Measurements from ENCODE around the gene ELF1. TPM values are rescaled to one million over a fixed set of nuclear protein-coding genes. Genes with fewer than 3 reads are reported as not detected.

Gene ELF1
- total RNA-seq (2014; rRNA removed; shearing (Covaris generic)): 8.6 and 9.4 TPM in 2 replicates

- DNase-seq (ENCODE audit: low read depth in 1 of 2, low spot score in 2 of 2): peak in 1 of 2 experiments; percentile 63
- no peaks in the 10 kb centered on the region for H3K36me3 ChIP-seq
- H3K27ac ChIP-seq: peak within 1 kb of the TSS; percentile 80
- H3K4me3 ChIP-seq: peak within 1 kb of the TSS; percentile 33
- H3K4me1 ChIP-seq (replicated peaks): peaks cover 10% of the 10 kb centered on the region; the same call in 1 of the 2 replicates
- H3K9me3 ChIP-seq (replicated peaks): no peaks in the 10 kb centered on the region
- no peaks in the 10 kb centered on the region for H3K27me3 ChIP-seq (replicated peaks)
Measured at GRCh38 chr13:41019011-41019487, at the start of gene ELF1. Gene ELF1 (minus strand): TSS chr13:41019316. CDS start chr13:40982054, 37,262 bp downstream.

GRCh38 chr13:41065078-41065477 is 46.0 kb upstream of the ELF1 start:
- H3K27ac ChIP-seq: peak overlapping the region; percentile 51
- no peaks in the 10 kb centered on the region for H3K9me3 ChIP-seq (replicated peaks)
- H3K4me1 ChIP-seq (replicated peaks): peaks cover 28% of the 10 kb centered on the region
- no peaks in the 10 kb centered on the region for H3K27me3 ChIP-seq (replicated peaks)
- H3K36me3 ChIP-seq: peaks cover 50% of the 10 kb centered on the region
- peak in 1 of 2 experiments; percentile 36 for DNase-seq (ENCODE audit: low read depth in 1 of 2, low spot score in 2 of 2)
- H3K4me3 ChIP-seq: no peak overlapping the region

DNA sequence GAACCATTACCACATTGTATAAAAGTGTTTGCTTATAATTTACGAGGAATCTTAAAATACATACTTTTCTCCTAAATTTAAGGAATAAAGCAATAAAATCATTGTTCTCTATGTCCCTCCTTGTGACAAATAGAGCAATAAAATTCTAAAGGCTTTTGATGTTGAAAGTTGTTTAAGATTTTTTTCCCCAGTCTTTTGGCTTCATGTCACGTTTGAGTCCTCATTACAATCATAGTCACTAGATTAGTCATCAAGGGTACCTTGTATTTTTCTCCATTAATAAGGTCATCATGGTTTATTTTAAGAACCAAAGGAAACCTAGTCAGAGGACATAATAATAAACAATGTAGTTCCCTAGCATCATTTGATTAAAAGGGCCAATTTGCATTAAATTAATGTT is 45.4 kb upstream of the ELF1 start:
- H3K4me1 ChIP-seq (replicated peaks): peaks cover 28% of the 10 kb centered on the region
- no peaks in the 10 kb centered on the region for H3K9me3 ChIP-seq (replicated peaks)
- peaks cover 48% of the 10 kb centered on the region for H3K36me3 ChIP-seq
- H3K27me3 ChIP-seq (replicated peaks): no peaks in the 10 kb centered on the region
- peak overlapping the region; percentile 51; the same call in 1 of the 2 replicates for H3K27ac ChIP-seq
- DNase-seq (ENCODE audit: low read depth in 1 of 2, low spot score in 2 of 2): peak in 1 of 2 experiments; percentile 69
- H3K4me3 ChIP-seq: no peak overlapping the region

- Histone ChIP-seq H3K27ac (peak overlapping the region; percentile 80), H3K36me3 (peaks cover 30% of the 10 kb centered on the region), H3K4me1 (replicated peaks) (peaks cover 35% of the 10 kb centered on the region), H3K27me3 (replicated peaks) (no peaks in the 10 kb centered on the region), H3K9me3 (replicated peaks) (no peaks in the 10 kb centered on the region), H3K4me3 (peak overlapping the region; percentile 73)
- DNase-seq (ENCODE audit: low read depth in 1 of 2, low spot score in 2 of 2): peak in 1 of 2 experiments; percentile 40
Measured at GRCh38 chr13:41061914-41062837, 43.1 kb upstream of the ELF1 start.

DNA sequence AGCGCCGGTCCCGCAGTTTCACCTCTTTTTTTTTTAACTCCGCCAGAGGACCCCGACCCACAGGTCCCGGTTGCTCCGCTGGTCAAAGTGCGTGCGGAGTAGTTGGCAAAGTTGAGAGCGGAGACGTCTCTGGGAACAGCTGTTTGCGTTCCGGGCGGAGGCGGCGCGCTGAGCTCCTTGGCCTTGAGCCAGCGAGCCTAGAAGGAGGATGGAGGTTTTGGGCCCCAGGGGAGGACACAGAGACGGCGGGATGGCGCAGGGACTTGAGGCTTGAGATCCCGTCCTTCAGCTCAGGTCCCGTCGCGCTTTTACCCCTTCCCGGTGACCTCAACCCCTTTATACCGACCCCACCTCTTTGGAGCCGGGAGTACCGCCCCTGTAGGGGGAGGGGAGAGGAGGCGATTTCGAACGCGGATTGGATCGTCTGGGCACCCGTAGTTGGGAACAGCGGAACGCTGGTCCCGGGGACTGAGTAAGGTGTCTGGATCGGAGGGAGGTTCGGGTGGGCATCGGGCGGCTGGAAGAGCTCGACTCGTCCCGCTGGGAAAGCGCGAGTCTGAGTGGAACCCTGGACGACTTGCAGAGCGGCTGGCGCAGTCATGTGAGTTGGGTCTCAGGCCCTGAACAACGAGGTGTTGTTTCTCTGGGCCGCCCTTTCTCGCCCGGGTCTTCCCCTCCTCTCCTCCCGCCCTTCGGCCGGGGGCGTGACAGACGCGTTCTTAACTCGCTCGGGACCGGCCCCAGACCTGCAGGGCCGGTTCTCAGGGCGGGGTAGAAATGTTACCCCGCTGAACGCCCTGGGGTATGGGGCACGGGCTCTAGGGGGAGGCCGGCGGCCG is 42.2 kb upstream of the ELF1 start, which contains the start of gene WBP4:
Gene WBP4 (plus strand): TSS at position 435 of the 839 bp plus-strand sequence. CDS start 165 bp downstream, at position 600.
- H3K4me1 ChIP-seq (replicated peaks): peaks cover 35% of the 10 kb centered on the region
- H3K27me3 ChIP-seq (replicated peaks): no peaks in the 10 kb centered on the region
- H3K27ac ChIP-seq: peak within 1 kb of the TSS; percentile 80
- H3K9me3 ChIP-seq (replicated peaks): no peaks in the 10 kb centered on the region
- peaks cover 21% of the 10 kb centered on the region for H3K36me3 ChIP-seq
- H3K4me3 ChIP-seq: peak within 1 kb of the TSS; percentile 73
- peak; percentile 92 to 99 for DNase-seq (ENCODE audit: low read depth in 1 of 2, low spot score in 2 of 2)

DNA sequence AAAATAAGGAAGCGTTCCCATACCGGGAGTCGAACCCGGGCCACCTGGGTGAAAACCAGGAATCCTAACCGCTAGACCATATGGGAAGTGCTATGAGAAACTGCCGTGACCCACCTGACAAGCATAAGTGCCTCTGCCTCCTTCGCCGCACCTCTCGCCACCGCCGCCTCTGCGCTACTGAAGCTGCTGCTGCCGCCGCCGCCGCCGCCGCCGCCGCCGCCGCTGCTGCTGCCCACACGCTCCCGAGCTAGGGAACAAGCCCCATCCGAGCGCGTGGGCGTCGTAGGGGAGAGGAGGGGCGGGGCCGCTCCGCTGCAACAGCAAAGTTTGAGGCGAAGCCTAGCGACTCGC is 41.6 kb upstream of the ELF1 start:
- H3K27me3 ChIP-seq (replicated peaks): no peaks in the 10 kb centered on the region
- DNase-seq (ENCODE audit: low read depth in 1 of 2, low spot score in 2 of 2): peak; percentile 74 to 90
- peaks cover 34% of the 10 kb centered on the region for H3K4me1 ChIP-seq (replicated peaks)
- peak overlapping the region; percentile 80 for H3K27ac ChIP-seq
- H3K9me3 ChIP-seq (replicated peaks): no peaks in the 10 kb centered on the region
- peaks cover 16% of the 10 kb centered on the region for H3K36me3 ChIP-seq
- peak overlapping the region; percentile 73 for H3K4me3 ChIP-seq

- DNase-seq (ENCODE audit: low read depth in 1 of 2, low spot score in 2 of 2): peak; percentile 94
- Histone ChIP-seq H3K9me3 (replicated peaks) (no peaks in the 10 kb centered on the region), H3K4me3 (peak overlapping the region; percentile 73), H3K36me3 (peaks cover 11% of the 10 kb centered on the region), H3K4me1 (replicated peaks) (peaks cover 29% of the 10 kb centered on the region), H3K27ac (peak overlapping the region; percentile 80), H3K27me3 (replicated peaks) (no peaks in the 10 kb centered on the region)
Measured at GRCh38 chr13:41060082-41060723, 41.1 kb upstream of the ELF1 start.

DNA sequence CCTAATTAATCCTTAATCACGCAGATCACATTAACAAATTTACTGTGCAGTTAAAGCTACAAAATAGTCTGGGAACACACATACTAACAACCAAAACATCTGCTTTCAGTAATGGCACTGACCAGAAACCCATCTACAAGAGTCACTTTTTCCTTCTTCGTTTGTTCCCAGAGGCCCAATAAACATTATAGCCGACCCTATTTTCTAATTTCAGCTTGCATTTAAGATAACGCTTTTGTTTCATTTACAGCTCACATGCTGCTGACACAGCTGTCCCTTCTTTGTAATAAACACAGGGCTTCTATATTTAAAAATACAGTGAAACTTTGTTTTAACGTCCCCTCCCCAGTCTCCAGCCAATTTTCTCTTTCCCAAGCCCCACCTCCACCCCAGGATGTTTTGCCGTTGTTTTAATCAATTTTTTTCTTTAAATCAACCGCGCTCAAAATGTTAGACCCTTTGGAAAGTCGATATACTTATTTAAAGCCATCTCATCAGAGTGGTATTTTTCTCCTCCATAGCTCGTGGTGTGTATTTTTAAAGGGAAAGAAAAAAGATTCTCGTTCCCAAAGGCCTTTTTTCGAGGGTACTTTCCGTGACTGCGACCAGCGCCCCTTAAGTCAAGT is 40.5 kb upstream of the ELF1 start:
- Histone ChIP-seq H3K27me3 (replicated peaks) (no peaks in the 10 kb centered on the region), H3K36me3 (peaks cover 8% of the 10 kb centered on the region), H3K27ac (peak overlapping the region; percentile 80), H3K4me1 (replicated peaks) (peaks cover 24% of the 10 kb centered on the region), H3K4me3 (peak overlapping the region; percentile 73), H3K9me3 (replicated peaks) (no peaks in the 10 kb centered on the region)
- DNase-seq (ENCODE audit: low read depth in 1 of 2, low spot score in 2 of 2): no peak

DNA sequence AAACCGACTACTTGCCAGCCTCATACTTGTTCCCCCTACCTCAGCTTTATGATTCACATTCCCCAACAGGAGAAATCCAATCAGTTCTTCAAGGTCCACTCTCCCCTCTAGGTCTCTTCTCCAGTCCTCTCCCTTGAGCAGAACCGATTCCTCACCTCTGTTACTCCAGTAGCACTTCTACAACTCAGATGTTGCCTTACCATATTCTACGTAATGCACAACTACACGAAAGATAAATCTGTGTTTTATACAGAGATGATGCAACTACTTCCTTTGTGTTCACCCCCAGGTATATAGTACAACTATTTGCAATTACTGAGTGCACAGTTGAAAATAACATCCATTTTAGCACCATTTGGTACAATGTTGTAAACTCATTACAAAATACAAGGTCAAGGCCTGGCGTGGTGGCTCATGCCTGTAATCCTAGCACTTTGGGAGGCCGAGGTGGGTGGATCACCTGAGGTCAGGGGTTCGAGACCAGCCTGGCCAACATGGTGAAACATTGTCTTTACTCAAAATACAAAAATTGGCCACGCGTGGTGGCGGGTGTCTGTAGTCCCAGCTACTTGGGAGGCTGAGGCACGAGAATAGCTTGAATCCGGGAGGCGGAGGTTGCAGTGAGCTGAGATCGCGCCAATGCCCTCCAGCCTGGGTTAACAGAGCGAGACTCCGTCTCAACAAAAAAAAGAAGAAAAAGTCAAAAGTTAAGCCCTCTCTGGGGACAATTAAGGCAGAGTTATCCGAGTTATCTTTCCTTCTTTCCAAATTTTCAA is 39.4 kb upstream of the ELF1 start:
- Histone ChIP-seq H3K27ac (no peak overlapping the region), H3K36me3 (peaks cover 8% of the 10 kb centered on the region), H3K9me3 (replicated peaks) (no peaks in the 10 kb centered on the region), H3K4me1 (replicated peaks) (peaks cover 27% of the 10 kb centered on the region), H3K4me3 (peak overlapping the region; percentile 73; the same call in 1 of the 2 replicates), H3K27me3 (replicated peaks) (no peaks in the 10 kb centered on the region)
- no peak for DNase-seq (ENCODE audit: low read depth in 1 of 2, low spot score in 2 of 2)

DNA sequence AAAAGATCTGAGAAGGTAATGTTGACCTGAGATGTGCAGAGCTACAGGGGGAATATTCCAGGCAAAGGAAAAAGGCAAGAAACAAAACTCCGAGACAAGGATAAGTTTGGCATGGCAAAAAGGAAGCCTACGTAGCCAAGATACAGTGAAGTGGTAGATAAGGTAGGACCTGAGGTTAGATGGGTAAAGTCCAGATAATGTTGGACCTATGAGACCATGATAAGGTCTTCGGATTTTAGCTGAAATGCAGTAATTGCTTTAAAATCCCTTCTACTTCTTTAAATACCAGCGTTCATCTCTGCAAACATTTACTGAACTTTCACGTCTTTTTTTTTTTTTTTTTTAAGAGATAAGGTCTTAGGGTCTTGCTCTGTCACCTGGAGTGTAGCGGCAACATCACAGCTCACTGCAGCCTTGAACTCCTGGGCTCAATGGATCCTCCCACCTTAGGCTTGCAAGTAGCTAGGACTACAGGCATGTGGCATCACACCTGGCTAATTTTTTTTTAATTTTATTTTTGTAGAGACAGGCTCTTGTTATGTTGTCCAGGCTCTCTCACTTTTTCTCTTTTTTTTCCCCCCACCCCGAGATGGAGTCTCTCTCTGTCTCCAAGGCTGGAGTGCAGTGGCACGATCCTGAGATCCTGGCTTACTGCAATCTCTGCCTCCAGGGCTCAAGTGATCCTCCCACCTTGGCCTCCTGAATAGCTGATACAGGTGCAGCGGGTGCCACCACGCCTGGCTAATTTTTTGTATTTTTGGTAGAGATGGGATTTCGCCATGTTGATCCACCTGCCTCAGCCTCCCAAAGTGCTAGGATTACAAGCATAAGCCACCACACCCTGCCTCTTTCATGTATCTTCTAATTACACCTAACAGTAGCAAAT is 38.0 kb upstream of the ELF1 start:
- DNase-seq (ENCODE audit: low read depth in 1 of 2, low spot score in 2 of 2): no peak
- peaks cover 24% of the 10 kb centered on the region for H3K4me1 ChIP-seq (replicated peaks)
- no peaks in the 10 kb centered on the region for H3K27me3 ChIP-seq (replicated peaks)

DNA sequence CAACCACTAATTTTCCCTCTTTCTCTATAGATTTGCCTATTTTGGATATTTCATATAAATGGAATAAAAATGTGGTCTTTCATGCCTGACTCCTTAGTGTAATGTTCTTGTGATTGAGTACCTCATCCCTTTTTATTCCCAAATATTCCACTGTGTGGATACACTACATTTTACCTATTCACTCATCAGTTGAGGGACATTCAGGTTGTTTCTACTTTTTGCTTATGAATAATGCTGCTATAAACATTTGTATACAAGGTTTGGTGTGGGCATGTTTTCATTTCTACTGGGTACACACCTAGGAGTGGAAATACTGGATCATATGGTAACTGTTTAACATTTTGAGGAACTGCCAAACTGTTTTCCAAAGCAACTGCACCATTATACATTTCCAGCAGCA is 37.1 kb upstream of the ELF1 start:
- Histone ChIP-seq H3K27ac (no peak overlapping the region), H3K36me3 (peaks cover 4% of the 10 kb centered on the region; the same call in 1 of the 2 replicates), H3K4me1 (replicated peaks) (peaks cover 24% of the 10 kb centered on the region), H3K27me3 (replicated peaks) (no peaks in the 10 kb centered on the region), H3K9me3 (replicated peaks) (no peaks in the 10 kb centered on the region), H3K4me3 (no peak overlapping the region)
- DNase-seq (ENCODE audit: low read depth in 1 of 2, low spot score in 2 of 2): no peak

More for the DNA sequence above, 38.0 kb upstream of the ELF1 start:
- Histone ChIP-seq H3K4me3 (no peak overlapping the region), H3K36me3 (peaks cover 8% of the 10 kb centered on the region; the same call in 1 of the 2 replicates), H3K9me3 (replicated peaks) (no peaks in the 10 kb centered on the region), H3K27ac (no peak overlapping the region)

All from SJSA1 (cell line).